Measurements from ENCODE around the gene SDR9C7. TPM values are rescaled to one million over a fixed set of nuclear protein-coding genes. Genes with fewer than 3 reads are reported as not detected.

The SDR9C7 gene
- total and polyA plus RNA-seq, 2 experiments from 2014 or later: not detected

- no peaks in the 10 kb centered on the region for H3K36me3 ChIP-seq (ENCODE audit: insufficient read depth)
- no peak overlapping the region for H3K4me2 ChIP-seq
- DNase-seq (ENCODE audit: low spot score) (no peak), ATAC-seq (no peak)
- Mint-ChIP-seq H3K4me3 (no peak overlapping the region), H3K9me3 (peaks cover 32% of the 10 kb centered on the region), H3K36me3 (ENCODE audit: low read depth) (0 out of 3 replicates have a peak, but pooled peaks cover 3% of the 10 kb centered on the region), H3K27ac (no peak overlapping the region), H3K27me3 (ENCODE audit: insufficient read depth, low read depth, poor library complexity) (peaks cover 4% of the 10 kb centered on the region), H3K4me1 (no peaks in the 10 kb centered on the region)
- H3K4me1 ChIP-seq (ENCODE audit: insufficient read depth): no peaks in the 10 kb centered on the region
- no peaks in the 10 kb centered on the region for H3F3A ChIP-seq (replicated peaks; ENCODE audit: low read depth)
- no peaks in the 10 kb centered on the region for H3K27me3 ChIP-seq (ENCODE audit: insufficient read depth)
- H3K27ac ChIP-seq (ENCODE audit: low read depth): no peak overlapping the region
- TF ChIP-seq JUNB (IDR thresholded peaks at IDR 0.05; ENCODE audit: unreplicated experiment) (no peak), REST (IDR thresholded peaks at IDR 0.05; ENCODE audit: unreplicated experiment) (no peak), EZH2 (IDR thresholded peaks at IDR 0.05; ENCODE audit: low read depth, unreplicated experiment) (no peak), ZNF331 (CRISPR knock-in tag; IDR thresholded peaks at IDR 0.05; ENCODE audit: low read depth) (no peak), CREB1 (CRISPR knock-in tag; IDR thresholded peaks at IDR 0.05; ENCODE audit: low read depth) (no peak), STAT1 (IDR thresholded peaks at IDR 0.05; ENCODE audit: unreplicated experiment) (no peak), ZNF114 (CRISPR knock-in tag; IDR thresholded peaks at IDR 0.05) (no peak)
- H3K79me2 ChIP-seq (replicated peaks; ENCODE audit: insufficient read depth): no peaks in the 10 kb centered on the region
- H3K9me2 ChIP-seq (ENCODE audit: insufficient read depth): no peaks in the 10 kb centered on the region
- no peak overlapping the region for H3K4me3 ChIP-seq
- no peaks in the 10 kb centered on the region for H4K20me1 ChIP-seq (replicated peaks; ENCODE audit: insufficient read depth)
- no peak overlapping the region for H2AFZ ChIP-seq
These were observed 19.5 kb downstream of the SDR9C7 start for GRCh38 chr12:56914724-56915123.

- Mint-ChIP-seq H3K4me3 (no peak overlapping the region), H3K36me3 (ENCODE audit: low read depth) (0 out of 3 replicates have a peak, but pooled peaks cover 7% of the 10 kb centered on the region), H3K9me3 (peaks cover 37% of the 10 kb centered on the region), H3K27ac (no peak overlapping the region), H3K4me1 (no peaks in the 10 kb centered on the region), H3K27me3 (ENCODE audit: insufficient read depth, low read depth, poor library complexity) (peaks cover 5% of the 10 kb centered on the region)
- Histone ChIP-seq H3K36me3 (ENCODE audit: insufficient read depth) (no peaks in the 10 kb centered on the region), H3F3A (replicated peaks; ENCODE audit: low read depth) (no peaks in the 10 kb centered on the region), H3K27me3 (ENCODE audit: insufficient read depth) (no peaks in the 10 kb centered on the region), H4K20me1 (replicated peaks; ENCODE audit: insufficient read depth) (no peaks in the 10 kb centered on the region), H3K79me2 (replicated peaks; ENCODE audit: insufficient read depth) (no peaks in the 10 kb centered on the region), H3K4me3 (no peak overlapping the region), H2AFZ (no peak overlapping the region), H3K4me1 (ENCODE audit: insufficient read depth) (no peaks in the 10 kb centered on the region), H3K27ac (ENCODE audit: low read depth) (no peak overlapping the region), H3K4me2 (no peak overlapping the region), H3K9me2 (ENCODE audit: insufficient read depth) (no peaks in the 10 kb centered on the region)
- DNase-seq (ENCODE audit: low spot score) (no peak), ATAC-seq (no peak)
- TF ChIP-seq NANOG (IDR thresholded peaks at IDR 0.05; ENCODE audit: borderline replicate concordance) (no peak), ETS1 (IDR thresholded peaks at IDR 0.05) (no peak), EZH2phosphoT487 (IDR thresholded peaks at IDR 0.05; ENCODE audit: unreplicated experiment) (no peak), ZNF331 (CRISPR knock-in tag; IDR thresholded peaks at IDR 0.05; ENCODE audit: low read depth) (no peak), CREB1 (CRISPR knock-in tag; IDR thresholded peaks at IDR 0.05; ENCODE audit: low read depth) (no peak), CTCF (conservative IDR thresholded peaks at IDR 0.05; ENCODE audit: low read depth in 2 of 2) (no peak), STAT1 (IDR thresholded peaks at IDR 0.05; ENCODE audit: unreplicated experiment) (no peak), EZH2 (IDR thresholded peaks at IDR 0.05; ENCODE audit: low read depth, unreplicated experiment) (no peak)
These were observed 20.0 kb downstream of the SDR9C7 start for GRCh38 chr12:56914256-56914655.
